Choroid plexus epithelial cell (primary cell): ENCODE results near the gene KDM1B.
"Not testable (repeated sequence)": the region's sequence is repeated elsewhere in the genome, so short reads cannot be mapped to it uniquely, and the experiment has no call there.

ENCODE experiments used
- DNase-seq: peaks from one replicate; pipeline ENCODE4 v3.0.0-alpha.2; 2010; ENCODE audit warnings: low read depth
- H3K4me3 ChIP-seq: 2 replicates; pipeline ENCODE4 v1.5.1; 2011; ENCODE audit warnings: low read depth, mild to moderate bottlenecking, control low read depth, low read length, moderate library complexity
- CTCF ChIP-seq: conservative IDR thresholded peaks from 2 replicates; pipeline ENCODE4 v1.5.1; 2011; ENCODE audit warnings: low read depth, mild to moderate bottlenecking, control low read depth, inconsistent platforms, low read length, moderate library complexity

KDM1B gene

GRCh38 chr6:18189196-18189595, 34.0 kb downstream of the KDM1B start:
- no peak for DNase-seq
- no peak overlapping the region for H3K4me3 ChIP-seq
- no peak for TF ChIP-seq CTCF

GRCh38 chr6:18192026-18192425, 36.8 kb downstream of the KDM1B start:
- no peak for TF ChIP-seq CTCF
- H3K4me3 ChIP-seq, result no peak overlapping the region
- DNase-seq, result no peak

DNA sequence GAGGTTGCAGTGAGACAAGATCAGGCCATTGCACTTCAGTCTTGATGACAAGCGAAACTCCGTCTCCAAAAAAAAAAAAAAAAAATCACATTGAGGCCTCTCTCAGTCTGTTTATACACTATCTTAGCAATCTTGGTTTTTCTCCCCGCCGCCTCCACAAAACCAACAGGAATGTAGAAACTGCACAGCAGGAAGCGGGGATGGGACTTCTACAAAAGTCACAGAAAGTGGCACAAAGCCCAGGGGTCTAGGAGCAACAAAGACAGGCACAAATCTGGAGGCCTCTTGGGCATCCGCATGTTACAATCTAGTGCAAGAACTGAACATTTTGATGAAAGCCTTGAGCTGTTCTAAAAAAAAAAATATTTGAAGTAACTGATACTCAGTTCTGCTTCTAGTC, 48.6 kb downstream of the KDM1B start:
- no peak for TF ChIP-seq CTCF
- peak; percentile 56 for DNase-seq
- no peak overlapping the region for H3K4me3 ChIP-seq

- DNase-seq, result no peak
- TF ChIP-seq CTCF, result no peak
- H3K4me3 ChIP-seq, result no peak overlapping the region
Observed at GRCh38 chr6:18204691-18205090, 49.5 kb downstream of the KDM1B start.

GRCh38 chr6:18206591-18206990, 51.4 kb downstream of the KDM1B start:
- DNase-seq, result no peak
- H3K4me3 ChIP-seq, result no peak overlapping the region

DNA sequence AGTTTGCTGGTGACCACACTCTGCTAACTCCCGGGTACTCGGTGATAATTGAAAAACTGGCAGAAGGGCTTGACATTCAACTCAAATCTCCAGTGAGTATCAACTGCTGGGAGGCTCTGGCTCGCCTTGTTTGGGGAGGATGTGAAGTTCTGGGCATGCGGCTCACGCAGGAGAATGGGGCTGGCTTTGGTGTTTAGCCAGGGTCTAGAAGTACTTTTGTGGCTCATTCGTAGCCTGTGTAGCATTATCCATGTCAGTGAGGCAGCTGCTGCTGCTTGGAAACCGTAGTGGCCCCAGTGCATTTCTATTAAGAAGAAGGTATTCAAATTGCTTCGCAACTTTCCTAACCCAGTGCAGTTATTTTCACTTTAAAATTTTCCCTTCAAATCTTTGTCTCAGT, 52.2 kb downstream of the KDM1B start:
- TF ChIP-seq CTCF, result no peak
- H3K4me3 ChIP-seq, result no peak overlapping the region
- no peak for DNase-seq

More at GRCh38 chr6:18206591-18206990, 51.4 kb downstream of the KDM1B start:
- TF ChIP-seq CTCF, result no peak

DNA sequence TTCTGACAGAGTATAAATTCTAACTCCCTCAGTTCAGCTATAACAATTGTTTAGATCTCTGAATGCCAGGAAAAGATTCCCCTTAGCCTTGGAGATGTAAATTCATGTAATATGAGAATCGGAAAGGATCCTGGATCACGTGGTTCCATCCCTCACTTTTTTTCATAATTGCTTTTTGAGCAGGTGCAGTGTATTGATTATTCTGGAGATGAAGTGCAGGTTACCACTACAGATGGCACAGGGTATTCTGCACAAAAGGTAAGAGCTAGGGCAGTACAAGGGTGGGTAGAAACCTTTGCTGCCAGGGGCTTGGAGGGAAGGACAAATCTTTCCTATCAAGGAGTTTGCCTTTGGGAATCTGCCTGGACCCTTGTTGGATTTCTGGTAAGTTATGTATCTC, 52.7 kb downstream of the KDM1B start:
- H3K4me3 ChIP-seq, result no peak overlapping the region
- no peak for TF ChIP-seq CTCF
- DNase-seq, result no peak

DNA sequence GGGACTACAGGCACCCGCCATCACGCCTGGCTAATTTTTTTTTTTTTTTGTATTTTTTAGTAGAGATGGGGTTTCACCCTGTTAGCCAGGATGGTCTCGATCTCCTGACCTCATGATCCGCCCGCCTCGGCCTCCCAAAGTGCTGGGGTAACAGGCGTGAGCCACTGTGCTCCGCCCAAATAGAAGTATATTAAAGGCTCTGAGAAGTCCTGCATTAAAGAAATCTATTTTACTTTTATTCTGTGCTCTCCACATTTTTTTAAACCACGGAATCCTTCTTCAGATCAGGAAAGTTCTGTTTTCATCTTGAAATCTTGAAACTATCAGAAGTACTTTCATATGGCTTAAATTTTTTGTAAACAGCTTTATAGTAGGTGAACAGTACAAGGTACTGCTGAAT, 53.6 kb downstream of the KDM1B start:
- not testable (repeated sequence) for DNase-seq, H3K4me3 ChIP-seq
